Bronchial epithelial cell (primary cell): Measurements from ENCODE around the gene DENND1B. TPM values are rescaled to one million over a fixed set of nuclear protein-coding genes. Genes with fewer than 3 reads are reported as not detected.

ENCODE experiments used
- DNase-seq: peaks from one replicate; pipeline ENCODE4 v3.0.0-alpha.2; 2010; ENCODE audit warnings: low read depth
- FAIRE-seq: peaks from 2 replicates; lab custom pipeline; 2011; peaks lifted over from hg19 to GRCh38; lab: Jason Lieb, UNC
- H3K27me3 ChIP-seq: 2 replicates; pipeline ENCODE4 v1.5.1; 2011; ENCODE audit warnings: low read length; ENCODE audit not compliant: control insufficient read depth, insufficient read depth
- H3K36me3 ChIP-seq: 2 replicates; pipeline ENCODE4 v1.5.1; 2011; ENCODE audit warnings: low read length; ENCODE audit not compliant: control insufficient read depth, insufficient read depth
- H3K4me3 ChIP-seq: 2 replicates; pipeline ENCODE4 v1.5.1; 2011; ENCODE audit warnings: mild to moderate bottlenecking, low read depth, low read length, control low read depth
- total RNA-seq: library from RNA; depleted of rRNA; stranded (reverse); fragments of >200 nt; gene quantifications from 2 replicates; pipeline ENCODE4 v1.2.1, GENCODE V29; 2014
- TF ChIP-seq, protein P1 (sequence below): IDR thresholded peaks from 2 replicates; pipeline ENCODE4 v1.5.1; 2011; ENCODE audit warnings: mild to moderate bottlenecking, moderate library complexity, low read length, control low read depth, inconsistent platforms; ENCODE audit not compliant: insufficient read depth, severe bottlenecking

DENND1B gene
- total RNA-seq, 1 donor from 2014 or later, result 15.5 TPM

- DNase-seq, result no peak
- no peak for FAIRE-seq
- H3K27me3 ChIP-seq, result no peaks in the 10 kb centered on the region
- no peaks in the 10 kb centered on the region for H3K36me3 ChIP-seq
- no peak overlapping the region for H3K4me3 ChIP-seq
- TF ChIP-seq, protein P1, sequence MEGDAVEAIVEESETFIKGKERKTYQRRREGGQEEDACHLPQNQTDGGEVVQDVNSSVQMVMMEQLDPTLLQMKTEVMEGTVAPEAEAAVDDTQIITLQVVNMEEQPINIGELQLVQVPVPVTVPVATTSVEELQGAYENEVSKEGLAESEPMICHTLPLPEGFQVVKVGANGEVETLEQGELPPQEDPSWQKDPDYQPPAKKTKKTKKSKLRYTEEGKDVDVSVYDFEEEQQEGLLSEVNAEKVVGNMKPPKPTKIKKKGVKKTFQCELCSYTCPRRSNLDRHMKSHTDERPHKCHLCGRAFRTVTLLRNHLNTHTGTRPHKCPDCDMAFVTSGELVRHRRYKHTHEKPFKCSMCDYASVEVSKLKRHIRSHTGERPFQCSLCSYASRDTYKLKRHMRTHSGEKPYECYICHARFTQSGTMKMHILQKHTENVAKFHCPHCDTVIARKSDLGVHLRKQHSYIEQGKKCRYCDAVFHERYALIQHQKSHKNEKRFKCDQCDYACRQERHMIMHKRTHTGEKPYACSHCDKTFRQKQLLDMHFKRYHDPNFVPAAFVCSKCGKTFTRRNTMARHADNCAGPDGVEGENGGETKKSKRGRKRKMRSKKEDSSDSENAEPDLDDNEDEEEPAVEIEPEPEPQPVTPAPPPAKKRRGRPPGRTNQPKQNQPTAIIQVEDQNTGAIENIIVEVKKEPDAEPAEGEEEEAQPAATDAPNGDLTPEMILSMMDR, result no peak
These were observed 37.4 kb downstream of the DENND1B start for GRCh38 chr1:197737916-197738315.

- peak; percentile 43 for FAIRE-seq
- DNase-seq, result peak; percentile 87
These were observed 38.6 kb downstream of the DENND1B start for GRCh38 chr1:197736685-197737084.

GRCh38 chr1:197735461-197735860, 39.8 kb downstream of the DENND1B start:
- no peak for DNase-seq
- no peak overlapping the region for H3K4me3 ChIP-seq
- no peaks in the 10 kb centered on the region for H3K36me3 ChIP-seq
- no peak for FAIRE-seq
- no peaks in the 10 kb centered on the region for H3K27me3 ChIP-seq
- TF ChIP-seq, protein P1, result no peak

More at GRCh38 chr1:197736685-197737084, 38.6 kb downstream of the DENND1B start:
- TF ChIP-seq, protein P1, result no peak
- Histone ChIP-seq H3K4me3 (no peak overlapping the region), H3K27me3 (no peaks in the 10 kb centered on the region), H3K36me3 (no peaks in the 10 kb centered on the region)

GRCh38 chr1:197733324-197733723, 42.0 kb downstream of the DENND1B start:
- no peak for FAIRE-seq
- no peaks in the 10 kb centered on the region for H3K36me3 ChIP-seq
- TF ChIP-seq, protein P1, result no peak
- DNase-seq, result no peak
- H3K27me3 ChIP-seq, result no peaks in the 10 kb centered on the region
- H3K4me3 ChIP-seq, result no peak overlapping the region

GRCh38 chr1:197732187-197732586, 43.1 kb downstream of the DENND1B start:
- FAIRE-seq, result no peak
- TF ChIP-seq, protein P1, result no peak
- Histone ChIP-seq H3K36me3 (no peaks in the 10 kb centered on the region), H3K4me3 (no peak overlapping the region), H3K27me3 (no peaks in the 10 kb centered on the region)
- no peak for DNase-seq

DNA sequence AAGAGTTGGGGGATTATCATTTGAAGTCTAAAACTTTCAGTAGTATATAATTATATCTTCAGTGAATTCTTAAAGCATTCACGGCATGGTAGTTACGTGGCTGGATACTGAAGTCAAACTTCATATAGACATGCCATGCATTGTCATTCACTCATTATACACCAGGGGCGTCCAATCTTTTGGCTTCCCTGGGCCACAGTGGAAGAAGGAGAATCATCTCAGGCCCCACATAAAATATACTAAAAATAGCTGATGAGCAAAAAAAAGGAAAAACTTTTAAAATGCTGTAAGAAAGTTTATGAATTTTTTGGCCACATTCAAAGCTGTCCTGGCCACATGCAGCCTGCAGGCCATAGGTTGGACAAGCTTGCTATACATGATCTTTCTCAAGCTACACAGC, 43.8 kb downstream of the DENND1B start:
- TF ChIP-seq, protein P1, result no peak
- DNase-seq (no peak), FAIRE-seq (no peak)
- H3K4me3 ChIP-seq, result no peak overlapping the region
- H3K27me3 ChIP-seq, result no peaks in the 10 kb centered on the region
- H3K36me3 ChIP-seq, result no peaks in the 10 kb centered on the region
